ENCODE measurements around the gene DSTN.

The DSTN gene

DNA sequence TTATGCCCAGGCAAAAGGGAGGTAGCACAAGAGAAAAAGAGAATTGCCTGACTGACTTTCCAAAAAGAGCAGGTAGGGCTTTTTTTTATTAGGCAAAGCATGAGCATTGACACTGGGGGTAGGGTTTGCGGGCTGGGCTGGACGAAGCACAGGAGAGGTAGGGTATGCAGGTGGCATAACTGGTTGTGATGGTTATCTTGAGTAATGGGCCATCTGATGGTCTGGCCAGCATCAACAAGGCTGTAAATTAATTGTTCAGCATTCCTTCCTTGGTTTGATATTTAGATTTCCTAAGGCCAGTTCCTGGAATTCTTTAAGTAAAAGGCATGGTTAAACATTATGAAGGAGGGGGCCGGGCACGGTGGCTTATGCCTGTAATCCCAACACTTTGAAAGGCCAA lies 24.7 kb upstream of the DSTN start:
- DNase-seq (ENCODE audit: low read depth in 3 of 3, low spot score in 1 of 3) = no peak

DNA sequence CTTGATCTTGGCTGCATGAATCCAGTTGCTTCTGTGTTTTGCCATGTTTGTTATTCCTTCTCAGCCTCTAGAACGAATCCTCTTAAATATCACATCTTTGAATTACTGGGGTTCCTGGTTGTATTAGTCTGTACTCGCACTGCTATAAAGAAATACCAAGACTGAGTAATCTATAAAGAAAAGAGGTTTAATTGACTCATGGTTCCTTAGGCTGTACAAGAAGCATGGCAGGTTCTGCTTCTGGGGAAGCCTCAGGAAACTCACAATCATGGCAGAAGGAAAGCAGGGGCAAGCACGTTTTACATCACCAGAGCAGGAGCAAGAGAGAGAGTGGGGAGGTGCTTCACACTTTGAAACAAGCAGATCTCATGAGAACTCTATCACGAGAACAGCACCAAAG lies 20.7 kb upstream of the DSTN start:
- no peak for DNase-seq (ENCODE audit: low read depth in 3 of 3, low spot score in 1 of 3)

DNA sequence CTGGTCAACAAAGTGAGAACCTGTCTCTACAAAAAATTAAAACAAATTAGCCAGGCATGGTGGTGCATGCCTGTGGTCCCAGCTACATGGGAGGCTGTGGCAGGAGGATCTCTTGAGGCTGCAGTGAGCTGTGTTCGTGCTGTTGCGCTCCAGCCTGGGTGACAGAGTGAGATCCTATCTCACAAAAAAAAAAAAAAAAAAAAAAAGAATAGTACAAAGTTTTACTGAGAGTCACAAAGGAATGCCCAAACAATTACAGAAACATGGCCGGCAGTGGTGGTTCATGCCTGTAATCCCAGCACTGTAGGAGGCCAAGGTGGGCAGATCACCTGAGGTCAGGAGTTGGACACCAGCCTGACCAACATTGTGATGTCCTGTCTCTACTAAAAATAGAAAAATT lies 14.8 kb upstream of the DSTN start:
- DNase-seq (ENCODE audit: low read depth in 3 of 3, low spot score in 1 of 3) = no peak

DNA sequence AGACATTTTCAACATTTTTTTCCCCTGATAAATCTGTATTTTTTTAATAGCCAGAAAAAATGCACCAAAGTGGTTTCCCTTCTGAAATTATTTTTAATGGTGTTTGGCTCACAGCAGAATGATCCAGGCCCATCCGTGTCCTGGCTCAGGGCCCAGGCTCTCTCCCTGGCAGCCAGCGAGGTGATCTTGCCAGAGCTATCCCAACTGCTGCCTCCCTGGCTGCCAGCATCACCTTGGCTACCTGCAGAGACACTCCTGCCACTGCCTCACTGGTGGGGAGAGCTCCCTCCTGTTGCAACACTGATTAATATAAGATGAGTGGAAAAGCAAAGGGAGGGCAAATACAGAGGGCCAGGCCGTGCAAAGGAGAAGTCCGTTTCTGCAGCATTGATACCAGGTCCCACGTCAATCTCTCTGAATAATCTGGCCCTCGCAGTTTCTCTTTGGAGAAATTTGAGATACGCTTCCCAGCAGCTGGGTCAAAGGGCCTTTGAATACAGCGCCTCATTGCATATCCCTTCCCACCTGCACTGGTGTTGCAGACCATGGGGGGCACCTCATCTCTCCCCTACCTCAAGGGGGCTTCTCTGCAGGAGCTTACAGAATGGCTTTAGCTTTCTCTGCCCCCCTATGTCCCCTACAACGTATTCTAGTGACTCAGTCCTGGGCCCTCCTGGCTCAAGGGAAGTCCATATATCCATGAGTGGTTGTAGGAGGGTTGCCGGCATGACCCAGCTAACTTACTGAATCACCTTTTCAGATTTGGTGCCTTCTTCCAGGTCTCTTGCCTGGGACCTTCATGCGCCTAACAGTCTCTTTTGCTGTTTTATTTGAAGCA lies 12.8 kb upstream of the DSTN start:
- DNase-seq (ENCODE audit: low read depth in 3 of 3, low spot score in 1 of 3) = no peak

DNA sequence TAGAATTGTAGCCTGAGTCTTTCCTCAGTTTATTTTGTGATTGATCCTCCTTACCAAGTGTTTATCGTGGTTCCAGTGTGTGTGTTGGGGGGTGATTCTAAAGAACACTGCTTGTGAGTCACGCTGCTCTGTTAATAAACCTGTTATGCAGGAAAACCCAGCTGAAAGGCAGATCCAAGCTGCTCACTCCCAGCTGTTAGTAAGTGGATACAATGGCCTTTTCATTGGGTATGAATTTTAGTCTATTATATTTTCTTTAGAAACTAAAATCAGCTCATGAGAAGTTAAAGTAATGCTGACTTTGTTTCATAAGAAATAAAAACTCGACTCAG lies 12.2 kb upstream of the DSTN start:
- DNase-seq (ENCODE audit: low read depth in 3 of 3, low spot score in 1 of 3) = no peak

DNA sequence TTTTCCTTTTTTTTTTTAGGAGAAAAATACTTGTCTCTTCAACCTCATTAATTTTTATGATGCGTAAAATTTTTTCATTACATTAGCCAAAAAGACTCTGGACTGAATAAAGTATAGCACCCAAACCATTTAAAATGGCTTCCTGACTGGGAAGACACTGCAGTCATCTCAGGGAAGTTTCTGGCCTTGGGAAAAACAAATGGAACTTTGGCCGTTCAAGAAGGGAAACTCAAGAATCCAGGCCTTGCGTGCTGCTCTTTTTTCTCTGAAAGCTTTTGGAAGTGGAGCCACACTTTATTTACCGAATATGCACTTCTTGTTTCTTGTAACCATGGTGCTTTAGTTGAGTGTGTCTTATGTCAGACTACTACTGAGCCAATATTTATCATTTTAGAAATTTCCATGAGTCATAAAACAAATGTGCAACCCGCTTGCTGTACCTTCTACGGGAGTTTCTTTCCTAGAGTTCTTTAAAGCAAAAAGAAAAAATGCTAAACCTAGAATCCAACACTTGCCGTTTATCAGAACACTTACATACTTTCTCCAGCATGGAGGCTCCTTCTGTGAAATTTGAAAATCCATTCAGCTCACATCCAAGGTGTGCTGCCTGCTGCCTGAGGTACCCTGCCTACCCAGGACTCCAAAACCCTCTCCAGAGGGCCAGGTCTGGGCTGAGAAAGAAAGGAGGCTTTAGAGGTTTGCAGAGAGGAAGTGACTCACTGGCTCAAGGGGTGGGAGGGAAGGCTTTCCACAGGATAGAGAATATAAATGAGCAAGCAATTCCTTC lies 11.5 kb upstream of the DSTN start:
- no peak for DNase-seq (ENCODE audit: low read depth in 3 of 3, low spot score in 1 of 3)

DNA sequence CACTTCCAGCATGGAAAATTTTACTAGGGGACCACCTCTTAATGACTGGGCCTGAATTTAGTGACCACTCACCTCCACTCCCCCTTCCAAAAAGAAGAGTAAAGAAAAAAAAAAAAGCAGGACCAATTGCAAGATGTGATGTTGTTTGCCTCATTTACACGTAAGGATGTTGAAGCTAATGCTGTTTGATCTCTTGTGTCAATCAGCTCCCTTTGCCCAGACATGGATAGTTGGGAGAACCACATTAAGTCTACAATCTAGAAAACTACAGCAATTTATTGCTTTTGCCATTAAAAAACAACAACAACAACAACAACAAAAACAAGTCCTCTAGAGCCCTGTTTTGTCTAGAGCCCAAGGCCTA lies 11.0 kb upstream of the DSTN start:
- DNase-seq (ENCODE audit: low read depth in 3 of 3, low spot score in 1 of 3) = no peak

DNA sequence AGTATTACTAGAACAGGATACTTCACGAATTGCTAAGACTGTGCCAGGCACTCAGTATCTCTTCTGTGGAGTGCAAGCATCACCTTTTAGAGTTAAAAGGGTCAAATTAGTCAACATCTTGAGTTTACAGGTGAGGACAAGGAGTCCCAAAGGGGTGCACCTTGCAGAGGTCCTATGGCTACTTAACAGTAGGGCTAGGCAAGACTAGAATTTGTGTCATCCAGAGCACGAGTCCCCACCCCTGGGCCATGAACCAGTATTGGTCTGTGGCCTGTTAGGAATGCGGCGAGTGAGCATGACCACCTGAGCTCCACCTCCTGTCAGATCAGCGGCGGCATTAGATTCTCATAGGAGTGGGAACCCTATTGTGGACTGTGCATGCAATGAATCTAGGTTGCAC lies 10.5 kb upstream of the DSTN start:
- DNase-seq (ENCODE audit: low read depth in 3 of 3, low spot score in 1 of 3) = no peak

DNA sequence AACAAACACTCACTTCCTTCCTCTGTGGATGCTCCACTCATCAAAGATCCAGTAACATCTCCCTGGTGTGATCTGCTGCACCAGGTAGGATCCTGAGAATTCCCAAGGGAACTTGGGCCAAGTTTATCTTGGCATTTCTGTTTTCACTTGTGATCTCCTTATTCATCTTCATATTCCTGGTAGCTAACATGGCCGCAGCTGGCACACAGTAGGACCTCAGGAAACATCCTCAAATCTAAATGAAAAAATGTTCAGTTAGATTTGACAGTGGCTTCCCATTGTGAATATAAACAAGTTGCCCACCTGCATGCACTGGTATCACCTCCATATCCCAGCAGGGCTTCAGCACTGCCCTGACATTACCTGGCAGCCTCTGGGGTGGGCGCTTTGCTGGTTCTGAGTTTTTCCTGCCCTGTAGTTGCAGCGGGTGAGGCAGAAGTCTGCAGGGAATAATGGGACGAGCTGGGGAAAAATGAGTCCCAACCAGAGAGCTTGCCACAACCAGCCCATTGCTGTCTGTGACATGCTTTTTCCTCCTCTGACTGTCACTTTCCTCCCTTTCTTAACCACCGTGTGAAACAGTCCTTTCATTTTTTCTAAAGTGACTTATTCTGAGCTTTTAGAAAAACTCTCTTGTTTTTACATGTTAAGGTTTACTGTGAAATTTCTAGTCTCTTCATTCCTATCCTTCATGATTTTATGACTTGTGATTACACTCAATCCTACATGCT lies 9.4 kb upstream of the DSTN start:
- DNase-seq (ENCODE audit: low read depth in 3 of 3, low spot score in 1 of 3) = no peak

DNA sequence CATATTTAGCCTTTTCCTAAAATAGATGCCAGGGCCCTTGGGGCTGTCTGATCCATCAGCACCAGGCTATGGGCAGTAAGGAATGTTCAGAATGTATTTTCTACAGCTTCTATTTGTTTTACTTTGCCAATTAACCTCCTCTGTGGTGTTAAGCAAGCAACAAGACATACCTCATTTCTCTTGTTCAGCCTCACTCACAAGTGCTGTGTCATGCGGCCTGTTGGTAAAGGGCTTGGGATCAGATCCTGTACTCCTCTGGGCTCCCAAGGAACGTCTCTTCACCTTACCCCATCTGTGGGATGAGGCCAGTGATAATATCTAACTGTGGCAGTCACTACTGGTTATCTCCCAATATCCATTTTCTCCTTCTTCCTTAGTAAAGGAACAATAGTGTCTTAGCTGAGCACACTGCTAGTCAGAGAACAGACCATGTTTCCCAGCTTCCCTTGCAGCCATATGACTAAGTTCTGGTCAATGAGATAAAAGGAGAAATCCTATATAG lies 7.0 kb upstream of the DSTN start:
- no peak for DNase-seq (ENCODE audit: low read depth in 3 of 3, low spot score in 1 of 3)

DNA sequence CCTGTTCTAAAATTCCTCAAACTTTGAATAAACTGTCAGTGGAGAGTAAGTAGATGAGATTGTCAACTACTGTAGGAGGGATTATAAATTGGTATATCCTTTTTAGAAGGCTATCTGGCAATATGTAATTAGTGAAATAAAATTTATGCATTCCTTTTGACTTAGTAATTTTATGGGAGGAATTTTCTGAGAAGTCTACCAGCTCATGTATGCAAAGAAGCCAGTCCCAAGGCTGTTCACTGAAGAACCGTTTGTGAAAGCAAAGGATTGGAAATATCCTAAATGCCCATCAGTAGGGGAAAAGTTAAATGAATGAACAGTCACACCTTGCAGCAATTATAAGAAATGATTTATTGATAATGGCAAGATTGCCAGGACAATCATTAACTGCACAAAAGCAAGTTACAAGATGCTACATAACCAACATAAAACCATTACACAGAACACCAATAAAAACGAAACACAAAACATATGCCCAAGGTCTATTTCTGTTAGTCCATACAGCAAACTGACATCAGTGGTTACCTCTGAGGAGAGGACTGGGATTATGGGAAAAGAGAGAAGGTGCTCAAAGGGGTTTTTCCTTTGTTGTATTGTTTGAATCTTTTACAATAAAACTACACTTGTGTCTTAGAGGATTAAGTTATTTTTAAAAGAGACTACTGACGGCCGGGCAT lies 4.6 kb upstream of the DSTN start:
- no peak for DNase-seq (ENCODE audit: low read depth in 3 of 3, low spot score in 1 of 3)

DNA sequence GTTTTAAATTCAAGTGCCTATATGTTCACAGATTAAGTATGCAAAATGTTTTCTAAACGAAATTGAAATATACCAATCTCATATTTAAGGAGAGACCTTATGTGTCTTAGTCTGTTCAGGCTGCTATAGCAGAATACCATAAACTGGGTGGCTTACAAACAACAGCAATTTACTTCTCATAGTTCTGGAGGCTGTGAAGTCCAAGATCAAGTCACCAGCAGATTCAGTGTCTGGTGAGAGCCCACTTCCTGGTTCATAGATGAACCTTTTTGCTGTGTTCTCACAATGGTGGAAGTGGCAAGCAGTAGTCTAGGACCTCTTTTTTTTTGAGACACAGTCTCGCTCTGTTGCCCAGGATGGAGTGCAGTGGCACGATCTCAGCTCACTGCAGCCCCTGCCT lies 3.5 kb upstream of the DSTN start:
- no peak for DNase-seq (ENCODE audit: low read depth in 3 of 3, low spot score in 1 of 3)

DNA sequence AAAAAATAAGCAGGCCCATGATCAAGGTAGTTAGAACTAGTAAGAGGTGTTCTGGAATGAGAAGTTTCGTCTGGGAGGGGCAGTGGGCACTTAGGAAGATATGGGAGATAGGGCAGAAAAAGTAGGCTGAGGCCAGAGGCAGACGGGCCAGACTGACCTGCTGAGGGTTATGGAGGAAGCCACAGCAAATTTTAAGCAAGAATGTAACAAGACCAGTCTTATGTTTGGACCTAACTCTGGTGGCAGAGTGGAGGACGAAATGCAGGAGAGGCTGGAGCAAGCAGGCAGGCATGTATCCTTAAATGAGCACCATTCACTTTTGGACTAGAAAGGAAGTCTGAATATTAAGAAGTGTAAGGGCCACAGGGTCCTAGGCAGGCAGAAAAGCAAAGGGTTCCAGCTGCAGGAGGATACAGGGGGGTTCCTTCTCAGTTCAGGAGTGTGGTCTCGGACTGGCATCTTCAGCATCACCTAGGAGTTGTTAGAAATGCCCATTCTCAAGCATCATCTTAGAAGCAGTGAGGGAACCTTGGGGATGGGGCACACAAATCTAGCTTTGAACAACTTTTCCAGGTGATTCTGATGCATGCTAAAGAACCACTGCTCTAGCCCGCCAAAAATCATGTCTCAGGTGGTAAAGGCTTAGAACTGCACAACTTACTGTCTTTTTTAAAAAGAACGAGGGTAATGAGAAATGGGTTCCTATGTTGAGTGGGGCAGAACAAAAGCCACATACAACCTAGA lies 1.7 kb upstream of the DSTN start:
- no peak for DNase-seq (ENCODE audit: low read depth in 3 of 3, low spot score in 1 of 3)

DNA sequence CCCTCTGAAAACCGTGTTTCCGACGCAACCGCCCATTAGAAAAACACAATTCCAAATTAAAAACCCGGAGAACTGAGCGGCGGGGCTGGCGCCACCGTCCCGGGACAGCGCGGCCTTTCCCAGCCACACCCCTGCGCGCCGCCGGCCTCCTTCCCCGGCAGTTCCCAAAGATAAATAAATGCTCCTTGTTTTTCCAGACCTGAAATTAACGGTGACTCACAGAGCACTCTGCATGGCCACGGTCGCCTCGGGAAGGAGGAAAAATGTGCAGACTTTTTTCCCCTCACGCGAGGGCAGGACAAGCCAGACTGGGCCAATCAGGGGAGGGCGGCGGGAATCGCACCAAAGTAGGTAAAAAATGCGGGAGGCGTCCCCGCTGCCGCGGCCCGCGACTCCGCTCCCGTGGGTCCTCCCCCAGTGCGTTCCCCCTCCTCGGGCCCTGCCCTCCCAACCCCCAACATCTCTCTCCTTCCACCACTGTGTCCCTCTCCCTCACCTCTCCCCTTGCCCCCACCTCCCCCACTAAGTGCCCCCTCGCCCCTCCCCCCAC lies 828 bp upstream of the DSTN start:
- no peak for DNase-seq (ENCODE audit: low read depth in 3 of 3, low spot score in 1 of 3)

DNA sequence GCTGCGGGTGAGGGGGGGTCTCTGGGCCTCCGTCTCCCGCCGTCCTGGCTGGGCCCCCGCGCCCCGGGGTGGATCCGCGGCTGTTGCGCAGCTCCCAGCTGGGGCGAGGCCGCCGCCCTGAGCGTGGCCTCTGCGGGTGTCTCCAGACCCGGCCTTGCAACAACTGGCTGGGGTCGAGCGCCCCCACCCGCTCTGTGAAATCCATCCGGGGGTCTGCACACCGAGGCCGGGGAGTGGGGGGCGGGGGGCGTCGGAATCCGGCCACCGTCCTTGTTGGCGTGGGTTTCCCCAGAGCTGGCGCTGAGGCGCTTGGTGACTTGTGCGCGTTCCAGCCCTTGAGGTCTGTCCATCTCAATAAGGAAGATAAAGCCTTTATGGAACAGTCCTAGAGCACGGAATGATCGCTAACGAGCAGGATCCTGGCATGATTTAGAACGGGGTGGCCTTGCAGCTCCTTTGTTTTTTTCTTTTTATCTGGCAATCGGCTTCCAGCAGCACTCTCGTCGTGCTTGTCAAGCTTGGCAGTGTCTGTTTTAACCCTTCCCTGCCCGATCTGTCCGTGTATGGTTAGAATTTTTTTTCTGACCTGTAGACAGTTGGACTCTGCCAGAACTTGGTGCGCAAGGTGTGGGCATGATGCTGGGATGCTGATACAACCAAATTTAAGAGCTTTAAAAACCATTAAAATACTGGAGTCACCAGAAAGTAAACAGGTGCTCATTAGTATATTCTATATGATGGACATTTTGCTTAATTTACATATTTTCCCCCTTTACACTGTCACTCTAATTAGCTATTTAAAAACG lies 675 bp downstream of the DSTN start:
- no peak for DNase-seq (ENCODE audit: low read depth in 3 of 3, low spot score in 1 of 3)

DNA sequence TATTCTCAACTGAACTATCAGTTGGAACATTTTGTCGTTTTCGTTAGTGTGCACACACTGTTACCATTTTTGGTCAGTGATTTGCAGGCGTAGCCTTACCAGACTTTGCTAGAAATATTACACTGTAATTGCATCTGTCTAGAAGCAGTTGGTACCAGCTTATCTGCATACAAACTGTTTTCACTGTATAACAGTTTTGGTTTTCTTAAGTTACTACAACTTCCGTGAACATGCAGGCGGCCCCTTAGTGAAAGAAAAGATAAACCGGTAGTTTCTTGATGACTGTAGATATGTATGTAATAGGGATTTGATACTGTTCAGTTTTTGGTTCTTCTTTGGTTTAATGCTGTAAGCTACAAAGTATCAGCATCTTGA lies 1.3 kb downstream of the DSTN start:
- no peak for DNase-seq (ENCODE audit: low read depth in 3 of 3, low spot score in 1 of 3)

DNA sequence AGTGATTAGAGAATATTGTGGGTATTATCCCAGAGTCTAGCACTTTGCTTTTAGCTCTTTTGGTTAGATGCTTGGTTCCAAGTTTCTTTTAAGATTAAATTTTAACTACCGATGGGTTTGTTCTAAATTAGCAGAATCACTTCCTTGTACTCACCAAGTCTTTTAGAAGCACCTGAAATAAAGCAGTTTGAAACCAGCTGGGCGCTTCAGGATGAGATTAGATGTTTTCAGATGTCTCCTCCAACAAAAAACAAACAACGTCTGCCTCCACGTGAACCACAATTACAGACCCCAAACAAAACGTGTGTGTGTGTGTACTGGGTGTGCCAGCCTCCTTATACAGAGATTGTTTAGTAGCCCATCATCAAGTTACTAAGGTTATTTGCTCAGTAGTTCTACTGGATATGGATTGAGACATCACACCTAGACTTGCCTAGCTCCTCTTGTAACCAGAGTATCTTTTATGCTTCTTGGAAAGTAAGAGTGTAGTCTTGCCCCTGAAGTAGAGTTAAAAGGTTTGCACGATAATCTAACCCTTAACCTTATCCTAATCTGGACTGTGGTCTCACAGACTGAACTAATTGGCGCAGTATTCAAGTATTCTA lies 2.3 kb downstream of the DSTN start:
- no peak for DNase-seq (ENCODE audit: low read depth in 3 of 3, low spot score in 1 of 3)

DNA sequence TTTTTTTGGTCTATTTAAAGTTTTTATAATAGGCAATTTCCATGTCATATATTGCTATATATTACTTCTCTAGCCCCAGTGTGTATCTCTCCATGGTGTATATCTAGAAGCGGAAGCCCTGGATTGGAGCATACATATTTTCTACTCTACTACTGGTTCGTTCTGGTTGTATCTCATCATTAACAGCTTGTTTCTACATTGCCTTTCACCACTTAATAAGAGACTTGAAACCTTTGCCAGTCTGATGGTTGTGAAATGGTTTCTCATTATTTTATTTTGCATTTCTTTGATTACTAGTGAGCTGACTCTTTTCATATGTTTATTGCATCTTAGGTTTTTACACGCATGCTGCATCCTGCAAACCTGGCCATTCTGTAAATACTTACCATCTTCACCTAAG lies 3.6 kb downstream of the DSTN start:
- DNase-seq (ENCODE audit: low read depth in 3 of 3, low spot score in 1 of 3) = no peak

DNA sequence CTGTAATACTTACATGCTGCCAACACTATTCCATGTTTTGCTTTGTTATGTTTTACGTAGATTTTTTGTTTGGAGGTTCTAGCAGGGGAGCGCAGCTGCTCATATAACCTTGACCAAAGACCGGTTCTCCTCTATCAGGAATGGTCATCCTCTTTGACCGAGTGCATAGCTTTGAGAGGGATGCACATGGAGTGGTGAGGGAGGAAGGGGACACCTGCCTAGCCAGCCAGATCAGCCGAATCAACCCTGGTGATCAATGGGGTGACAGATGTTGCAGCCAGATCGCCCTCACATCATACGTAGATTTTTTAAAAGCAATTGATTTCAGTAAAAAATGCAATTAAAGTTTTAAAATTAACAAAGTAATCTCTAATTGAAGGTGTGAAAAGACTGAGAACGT lies 6.3 kb downstream of the DSTN start:
- DNase-seq (ENCODE audit: low read depth in 3 of 3, low spot score in 1 of 3) = no peak
